Stomach smooth muscle (tissue), 2 donors: ENCODE measurements around the gene SLC19A3.
"Not testable (repeated sequence)": the region's sequence is repeated elsewhere in the genome, so short reads cannot be mapped to it uniquely, and the experiment has no call there.

Experiments
- H3K27ac ChIP-seq: one replicate; pipeline ENCODE4 v1.7.0; 2013; ENCODE audit warnings: mild to moderate bottlenecking, low read length, inconsistent platforms
- H3K27me3 ChIP-seq, 2 donors: one replicate each; pipeline ENCODE4 v1.7.0; 2013; ENCODE audit warnings: low read length in 2 of 2; ENCODE audit not compliant: insufficient read depth in 2 of 2, control insufficient read depth in 1 of 2
- H3K36me3 ChIP-seq, 2 donors: one replicate each; pipeline ENCODE4 v1.7.0; 2013; ENCODE audit warnings: low read length in 2 of 2; ENCODE audit not compliant: control insufficient read depth in 2 of 2, insufficient read depth in 2 of 2
- H3K4me1 ChIP-seq: one replicate; pipeline ENCODE4 v1.7.0; 2013; ENCODE audit warnings: low read length; ENCODE audit not compliant: control insufficient read depth, insufficient read depth
- H3K4me3 ChIP-seq, 2 donors: one replicate each; pipeline ENCODE4 v1.7.0; 2013; ENCODE audit warnings: low read length in 2 of 2
- H3K9ac ChIP-seq, 2 donors: one replicate each; pipeline ENCODE4 v1.7.0; 2013; ENCODE audit warnings: low read length in 2 of 2, mild to moderate bottlenecking in 1 of 2
- H3K9me3 ChIP-seq, 2 donors: one replicate each; pipeline ENCODE4 v1.7.0; 2013; ENCODE audit warnings: low read length in 2 of 2; ENCODE audit not compliant: control insufficient read depth in 2 of 2
- donor health status: healthy.
- donor health status: Pancreatic carcinoma.

Gene SLC19A3

GRCh38 chr2:227703280-227703732, 14.5 kb downstream of the SLC19A3 start:
- Histone ChIP-seq H3K27ac (no peak overlapping the region), H3K4me3 (no peak overlapping the region), H3K36me3 (no peaks in the 10 kb centered on the region), H3K27me3 (no peaks in the 10 kb centered on the region), H3K4me1 (no peaks in the 10 kb centered on the region), H3K9ac (no peak overlapping the region), H3K9me3 (no peaks in the 10 kb centered on the region)

- H3K9ac ChIP-seq: no peak overlapping the region
- H3K36me3 ChIP-seq: no peaks in the 10 kb centered on the region
- no peak overlapping the region for H3K4me3 ChIP-seq
- H3K27me3 ChIP-seq: no peaks in the 10 kb centered on the region
- no peak overlapping the region for H3K27ac ChIP-seq
- H3K9me3 ChIP-seq: no peaks in the 10 kb centered on the region
- no peaks in the 10 kb centered on the region for H3K4me1 ChIP-seq
Observed at GRCh38 chr2:227701556-227701955, 16.3 kb downstream of the SLC19A3 start.

- no peaks in the 10 kb centered on the region for H3K4me1 ChIP-seq
- H3K4me3 ChIP-seq: no peak overlapping the region
- H3K27ac ChIP-seq: no peak overlapping the region
- no peaks in the 10 kb centered on the region for H3K9me3 ChIP-seq
- H3K27me3 ChIP-seq: no peaks in the 10 kb centered on the region
- H3K36me3 ChIP-seq: no peaks in the 10 kb centered on the region
- no peak overlapping the region for H3K9ac ChIP-seq
Observed at GRCh38 chr2:227696990-227697679, 20.7 kb downstream of the SLC19A3 start.

- Histone ChIP-seq H3K9me3 (no peaks in the 10 kb centered on the region), H3K9ac (no peak overlapping the region), H3K27ac (no peak overlapping the region), H3K4me1 (no peaks in the 10 kb centered on the region), H3K27me3 (no peaks in the 10 kb centered on the region), H3K4me3 (no peak overlapping the region), H3K36me3 (no peaks in the 10 kb centered on the region)
Observed at GRCh38 chr2:227687189-227687588, 30.6 kb downstream of the SLC19A3 start.

GRCh38 chr2:227684258-227684657, 33.6 kb downstream of the SLC19A3 start:
- H3K4me3 ChIP-seq: no peak overlapping the region
- H3K27ac ChIP-seq: no peak overlapping the region

GRCh38 chr2:227677928-227678327, 39.9 kb downstream of the SLC19A3 start:
- Histone ChIP-seq H3K27me3 (no peaks in the 10 kb centered on the region), H3K27ac (no peak overlapping the region), H3K4me1 (no peaks in the 10 kb centered on the region), H3K9me3 (no peaks in the 10 kb centered on the region), H3K9ac (no peak overlapping the region), H3K36me3 (no peaks in the 10 kb centered on the region), H3K4me3 (no peak overlapping the region)

More at GRCh38 chr2:227684258-227684657, 33.6 kb downstream of the SLC19A3 start:
- no peak overlapping the region for H3K9ac ChIP-seq
- H3K27me3 ChIP-seq: no peaks in the 10 kb centered on the region
- no peaks in the 10 kb centered on the region for H3K36me3 ChIP-seq
- no peaks in the 10 kb centered on the region for H3K9me3 ChIP-seq
- no peaks in the 10 kb centered on the region for H3K4me1 ChIP-seq

- H3K27me3 ChIP-seq: no peaks in the 10 kb centered on the region
- H3K4me1 ChIP-seq: no peaks in the 10 kb centered on the region
- no peak overlapping the region for H3K27ac ChIP-seq
- no peak overlapping the region for H3K4me3 ChIP-seq
- no peak overlapping the region for H3K9ac ChIP-seq
- no peaks in the 10 kb centered on the region for H3K36me3 ChIP-seq
- H3K9me3 ChIP-seq: no peaks in the 10 kb centered on the region
Observed at GRCh38 chr2:227674485-227674884, 43.3 kb downstream of the SLC19A3 start.

- H3K9ac ChIP-seq, H3K27me3 ChIP-seq, H3K27ac ChIP-seq, H3K4me3 ChIP-seq, H3K36me3 ChIP-seq, H3K9me3 ChIP-seq, H3K4me1 ChIP-seq: not testable (repeated sequence)
Observed at GRCh38 chr2:227673620-227674019, 44.2 kb downstream of the SLC19A3 start.

GRCh38 chr2:227671170-227671905, 46.5 kb downstream of the SLC19A3 start:
- H3K4me3 ChIP-seq: no peak overlapping the region
- H3K9me3 ChIP-seq: no peaks in the 10 kb centered on the region
- no peaks in the 10 kb centered on the region for H3K4me1 ChIP-seq
- H3K36me3 ChIP-seq: no peaks in the 10 kb centered on the region
- H3K27ac ChIP-seq: no peak overlapping the region
- no peak overlapping the region for H3K9ac ChIP-seq
- no peaks in the 10 kb centered on the region for H3K27me3 ChIP-seq

- H3K4me1 ChIP-seq, H3K27ac ChIP-seq, H3K27me3 ChIP-seq, H3K9ac ChIP-seq, H3K36me3 ChIP-seq, H3K9me3 ChIP-seq, H3K4me3 ChIP-seq: not testable (repeated sequence)
Observed at GRCh38 chr2:227666631-227667170, 51.1 kb downstream of the SLC19A3 start, which contains the start of gene SCYGR5. TSS of gene SCYGR5 (plus strand) at chr2:227666804. CDS start at chr2:227666804, 0 bp downstream.
